ENCODE results near the gene CFLAR.

The CFLAR gene

GRCh38 chr2:201218780-201219179 lies 102.8 kb downstream of the CFLAR start:
- Histone ChIP-seq H3K27me3 (ENCODE audit: insufficient read depth, low read length, poor library complexity, severe bottlenecking) (no peaks in the 10 kb centered on the region), H3K79me2 (ENCODE audit: insufficient read depth, low read length) (peaks cover 8% of the 10 kb centered on the region), H3K36me3 (ENCODE audit: insufficient read depth, low read length) (peaks cover 55% of the 10 kb centered on the region; the same call in 1 of the 2 replicates), H2AFZ (ENCODE audit: low read length) (no peak overlapping the region), H3K9me2 (replicated peaks; ENCODE audit: low read depth, low read length) (no peaks in the 10 kb centered on the region), H3K4me1 (ENCODE audit: insufficient read depth, low read length, poor library complexity, severe bottlenecking) (peaks cover 8% of the 10 kb centered on the region), H3K4me3 (ENCODE audit: low read length, poor library complexity, severe bottlenecking) (no peak overlapping the region), H4K20me1 (ENCODE audit: insufficient read depth, low read length, poor library complexity, severe bottlenecking) (no peaks in the 10 kb centered on the region), H3K4me2 (ENCODE audit: low read depth, low read length, poor library complexity, severe bottlenecking) (no peak overlapping the region), H3F3A (ENCODE audit: low read depth) (no peaks in the 10 kb centered on the region), H3K9me3 (ENCODE audit: insufficient read depth, low read depth, low read length) (no peaks in the 10 kb centered on the region), H3K9ac (ENCODE audit: low read depth, low read length, poor library complexity, severe bottlenecking) (no peak overlapping the region)
- TF ChIP-seq CTCF (conservative IDR thresholded peaks at IDR 0.05; ENCODE audit: low read length) = no peak
- TF ChIP-seq EZH2phosphoT487 (IDR thresholded peaks at IDR 0.05; ENCODE audit: borderline replicate concordance) = no peak

GRCh38 chr2:201219328-201220096 lies 103.5 kb downstream of the CFLAR start:
- Histone ChIP-seq H2AFZ (ENCODE audit: low read length) (no peak overlapping the region), H3K9ac (ENCODE audit: low read depth, low read length, poor library complexity, severe bottlenecking) (no peak overlapping the region), H3F3A (ENCODE audit: low read depth) (no peaks in the 10 kb centered on the region), H3K27me3 (ENCODE audit: insufficient read depth, low read length, poor library complexity, severe bottlenecking) (no peaks in the 10 kb centered on the region), H3K9me2 (replicated peaks; ENCODE audit: low read depth, low read length) (no peaks in the 10 kb centered on the region), H3K36me3 (ENCODE audit: insufficient read depth, low read length) (peaks cover 55% of the 10 kb centered on the region; the same call in 1 of the 2 replicates), H3K4me2 (ENCODE audit: low read depth, low read length, poor library complexity, severe bottlenecking) (no peak overlapping the region), H4K20me1 (ENCODE audit: insufficient read depth, low read length, poor library complexity, severe bottlenecking) (no peaks in the 10 kb centered on the region), H3K4me3 (ENCODE audit: low read length, poor library complexity, severe bottlenecking) (no peak overlapping the region), H3K4me1 (ENCODE audit: insufficient read depth, low read length, poor library complexity, severe bottlenecking) (peaks cover 4% of the 10 kb centered on the region), H3K9me3 (ENCODE audit: insufficient read depth, low read depth, low read length) (no peaks in the 10 kb centered on the region), H3K79me2 (ENCODE audit: insufficient read depth, low read length) (peaks cover 8% of the 10 kb centered on the region)
- no peak for TF ChIP-seq EZH2phosphoT487 (IDR thresholded peaks at IDR 0.05; ENCODE audit: borderline replicate concordance)
- no peak for TF ChIP-seq CTCF (conservative IDR thresholded peaks at IDR 0.05; ENCODE audit: low read length)

GRCh38 chr2:201220102-201220570 lies 104.2 kb downstream of the CFLAR start:
- H3K36me3 ChIP-seq (ENCODE audit: insufficient read depth, low read length) = peaks cover 54% of the 10 kb centered on the region; the same call in 1 of the 2 replicates
- peaks cover 4% of the 10 kb centered on the region for H3K4me1 ChIP-seq (ENCODE audit: insufficient read depth, low read length, poor library complexity, severe bottlenecking)
- H3K9me3 ChIP-seq (ENCODE audit: insufficient read depth, low read depth, low read length) = no peaks in the 10 kb centered on the region
- no peak overlapping the region for H3K4me3 ChIP-seq (ENCODE audit: low read length, poor library complexity, severe bottlenecking)
- H3K9ac ChIP-seq (ENCODE audit: low read depth, low read length, poor library complexity, severe bottlenecking) = no peak overlapping the region
- H2AFZ ChIP-seq (ENCODE audit: low read length) = no peak overlapping the region
- peaks cover 8% of the 10 kb centered on the region for H3K79me2 ChIP-seq (ENCODE audit: insufficient read depth, low read length)
- no peak overlapping the region for H3K4me2 ChIP-seq (ENCODE audit: low read depth, low read length, poor library complexity, severe bottlenecking)
- no peak for TF ChIP-seq CTCF (conservative IDR thresholded peaks at IDR 0.05; ENCODE audit: low read length)
- TF ChIP-seq EZH2phosphoT487 (IDR thresholded peaks at IDR 0.05; ENCODE audit: borderline replicate concordance) = no peak
- no peaks in the 10 kb centered on the region for H3F3A ChIP-seq (ENCODE audit: low read depth)
- no peaks in the 10 kb centered on the region for H4K20me1 ChIP-seq (ENCODE audit: insufficient read depth, low read length, poor library complexity, severe bottlenecking)
- H3K9me2 ChIP-seq (replicated peaks; ENCODE audit: low read depth, low read length) = no peaks in the 10 kb centered on the region
- H3K27me3 ChIP-seq (ENCODE audit: insufficient read depth, low read length, poor library complexity, severe bottlenecking) = no peaks in the 10 kb centered on the region

Data from Loucy (cell line).